WTC11 (cell line): ENCODE data around the gene GPX3. TPM values are rescaled to one million over a fixed set of nuclear protein-coding genes. Genes with fewer than 3 reads are reported as not detected.

Experiments
- ATAC-seq: fragments of 200-7000 bp; cut with Tn5 transposase; 2 replicates; pipeline ENCODE4 v1.10.0; 2021; ENCODE audit warnings: mild to moderate bottlenecking, moderate library complexity
- CTCF ChIA-PET: fragments of 300-600 bp; sonication (Branson Sonifier 250); formaldehyde crosslinking; loops from one replicate; lab custom pipeline; 2021; ENCODE audit warnings: antibody characterized with exemption; lab: Charles Lee
- POLR2A ChIA-PET: fragments of 350-600 bp; sonication (Branson Sonifier 250); formaldehyde crosslinking; loops from one replicate; lab custom pipeline; 2021; ENCODE audit warnings: antibody characterized with exemption; lab: Charles Lee
- DNase-seq: peaks from one replicate; pipeline ENCODE4 v3.0.0; 2021; ENCODE audit warnings: low spot score
- H3K27ac Mint-ChIP-seq: 2 replicates; pipeline ENCODE4 v1.8.0; 2021; ENCODE audit warnings: mixed read lengths
- H3K27me3 Mint-ChIP-seq: 2 replicates; pipeline ENCODE4 v1.8.0; 2021; ENCODE audit warnings: low read depth, mild to moderate bottlenecking, moderate library complexity, mixed read lengths
- H3K36me3 Mint-ChIP-seq: 2 replicates; pipeline ENCODE4 v1.8.0; 2021; ENCODE audit warnings: mixed read lengths
- H3K4me1 Mint-ChIP-seq: 2 replicates; pipeline ENCODE4 v1.8.0; 2022; ENCODE audit warnings: mixed read lengths
- H3K4me3 Mint-ChIP-seq: 2 replicates; pipeline ENCODE4 v1.8.0; 2021; ENCODE audit warnings: mild to moderate bottlenecking, moderate library complexity, mixed read lengths
- H3K9me3 Mint-ChIP-seq: 2 replicates; pipeline ENCODE4 v1.8.0; 2021; ENCODE audit warnings: mixed read lengths
- AR ChIP-seq: fragments of 250-450 bp; sonication (Bioruptor Pico); IDR thresholded peaks from 2 replicates; pipeline ENCODE4 v1.9.0; 2021; ENCODE audit warnings: mild to moderate bottlenecking
- ATF2 ChIP-seq: sonication (generic); formaldehyde crosslinking; IDR thresholded peaks from 2 replicates; pipeline ENCODE4 v1.8.1; 2022; ENCODE audit warnings: low read depth, missing genetic modification reagents, borderline replicate concordance
- CREM ChIP-seq: sonication (generic); formaldehyde crosslinking; IDR thresholded peaks from 2 replicates; pipeline ENCODE4 v1.8.1; 2022; ENCODE audit warnings: mild to moderate bottlenecking, missing genetic modification reagents, moderate library complexity
- ELF4 ChIP-seq: sonication (generic); formaldehyde crosslinking; IDR thresholded peaks from 2 replicates; pipeline ENCODE4 v1.8.1; 2022; ENCODE audit warnings: low read depth, mild to moderate bottlenecking, moderate library complexity, missing genetic modification reagents
- JAZF1 ChIP-seq: fragments of 250-450 bp; sonication (Bioruptor Pico); IDR thresholded peaks from 2 replicates; pipeline ENCODE4 v1.9.0; 2021; ENCODE audit warnings: moderate library complexity, mild to moderate bottlenecking, inconsistent platforms
- PRDM15 ChIP-seq: sonication (generic); formaldehyde crosslinking; IDR thresholded peaks from 2 replicates; pipeline ENCODE4 v1.8.0; 2022; ENCODE audit warnings: missing genetic modification reagents
- PREB ChIP-seq: sonication (generic); formaldehyde crosslinking; IDR thresholded peaks from 2 replicates; pipeline ENCODE4 v1.8.1; 2022; ENCODE audit warnings: mild to moderate bottlenecking, missing genetic modification reagents, moderate library complexity, borderline replicate concordance
- TP53 ChIP-seq: sonication (generic); formaldehyde crosslinking; IDR thresholded peaks from 2 replicates; pipeline ENCODE4 v1.8.1; 2023; ENCODE audit warnings: mild to moderate bottlenecking, missing genetic modification reagents
- total RNA-seq: library from RNA; stranded (reverse); gene quantifications from 3 replicates; pipeline ENCODE4 v1.2.3, GENCODE V29; 2021
- TF ChIP-seq, protein P1 (sequence below): fragments of 250-450 bp; sonication (Bioruptor Pico); IDR thresholded peaks from 2 replicates; pipeline ENCODE4 v1.9.0; 2021; ENCODE audit warnings: moderate library complexity, mild to moderate bottlenecking, inconsistent platforms, borderline replicate concordance
- TF ChIP-seq, protein P2 (sequence below): fragments of 250-450 bp; sonication (Bioruptor Pico); IDR thresholded peaks from 2 replicates; pipeline ENCODE4 v1.8.0; 2021; ENCODE audit warnings: mild to moderate bottlenecking
- TF ChIP-seq, protein P3 (sequence below): sonication (generic); formaldehyde crosslinking; conservative IDR thresholded peaks from 2 replicates; pipeline ENCODE4 v1.8.1; 2023; ENCODE audit warnings: mild to moderate bottlenecking, low read depth, missing genetic modification reagents, moderate library complexity
- TF ChIP-seq, protein P4 (sequence below): fragments of 250-450 bp; sonication (Bioruptor Pico); conservative IDR thresholded peaks from 2 replicates; pipeline ENCODE4 v1.9.0; 2021; ENCODE audit warnings: mild to moderate bottlenecking

Gene GPX3
- total RNA-seq, 1 experiment from 2014 or later: 24.5 TPM

GRCh38 chr5:151005950-151006576, 14.3 kb upstream of the GPX3 start (continued):
- no peak for TF ChIP-seq JAZF1 (CRISPR knock-in tag)
- no peak for TF ChIP-seq PREB (CRISPR knock-in tag)
- no peak for TF ChIP-seq AR (CRISPR knock-in tag)
- TF ChIP-seq ELF4 (CRISPR knock-in tag): no peak

DNA sequence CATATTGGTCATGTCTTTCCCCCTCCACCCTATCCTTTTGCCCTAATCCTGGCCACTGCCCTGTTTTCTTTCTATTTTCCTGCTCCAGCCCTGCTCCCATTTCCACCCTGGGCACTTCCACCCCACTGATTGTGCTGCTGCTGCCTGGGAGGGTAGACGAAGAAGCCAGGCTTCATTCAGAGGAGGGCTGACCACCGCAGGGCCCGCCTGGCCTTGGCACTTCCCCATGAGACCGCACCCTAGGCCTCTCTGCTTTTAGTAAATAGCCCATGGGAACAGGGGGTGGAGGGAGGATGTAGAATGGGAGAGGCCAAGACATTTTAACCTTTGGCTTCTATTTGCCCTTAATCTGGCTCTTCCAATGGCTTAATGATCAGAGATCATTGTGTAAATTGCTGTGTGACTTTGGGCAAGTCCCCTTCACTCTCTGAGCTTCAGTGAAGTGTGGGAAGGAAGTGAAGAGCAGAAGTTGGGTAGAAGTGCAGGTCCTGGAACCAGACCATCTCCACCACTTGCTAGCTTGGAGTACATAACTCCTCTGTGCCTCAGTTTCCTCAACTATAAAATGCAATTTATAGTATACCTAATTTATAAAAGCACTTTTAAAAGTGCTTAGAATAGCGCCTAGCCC, 13.6 kb upstream of the GPX3 start:
- no peaks in the 10 kb centered on the region for H3K36me3 Mint-ChIP-seq
- no peak overlapping the region for H3K27ac Mint-ChIP-seq
- no peak overlapping the region for H3K4me3 Mint-ChIP-seq
- no peak for DNase-seq
- peaks cover 3% of the 10 kb centered on the region; the same call in 1 of the 2 replicates for H3K4me1 Mint-ChIP-seq
- CTCF ChIA-PET: interaction anchor here (0.8 kb wide), 3 partner anchors 41 to 158 kb away, joined by 3 read pairs; no protein-coding TSS in a partner anchor
- no peaks in the 10 kb centered on the region for H3K9me3 Mint-ChIP-seq
- POLR2A ChIA-PET: no interaction called here
- TF ChIP-seq, protein P1, sequence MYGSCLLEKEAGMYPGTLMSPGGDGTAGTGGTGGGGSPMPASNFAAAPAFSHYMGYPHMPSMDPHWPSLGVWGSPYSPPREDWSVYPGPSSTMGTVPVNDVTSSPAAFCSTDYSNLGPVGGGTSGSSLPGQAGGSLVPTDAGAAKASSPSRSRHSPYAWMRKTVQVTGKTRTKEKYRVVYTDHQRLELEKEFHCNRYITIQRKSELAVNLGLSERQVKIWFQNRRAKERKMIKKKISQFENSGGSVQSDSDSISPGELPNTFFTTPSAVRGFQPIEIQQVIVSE (CRISPR knock-in tag): no peak
- TF ChIP-seq TP53 (no peak), CREM (CRISPR knock-in tag) (no peak), ATF2 (CRISPR knock-in tag) (no peak), PRDM15 (no peak)
- TF ChIP-seq, protein P2, sequence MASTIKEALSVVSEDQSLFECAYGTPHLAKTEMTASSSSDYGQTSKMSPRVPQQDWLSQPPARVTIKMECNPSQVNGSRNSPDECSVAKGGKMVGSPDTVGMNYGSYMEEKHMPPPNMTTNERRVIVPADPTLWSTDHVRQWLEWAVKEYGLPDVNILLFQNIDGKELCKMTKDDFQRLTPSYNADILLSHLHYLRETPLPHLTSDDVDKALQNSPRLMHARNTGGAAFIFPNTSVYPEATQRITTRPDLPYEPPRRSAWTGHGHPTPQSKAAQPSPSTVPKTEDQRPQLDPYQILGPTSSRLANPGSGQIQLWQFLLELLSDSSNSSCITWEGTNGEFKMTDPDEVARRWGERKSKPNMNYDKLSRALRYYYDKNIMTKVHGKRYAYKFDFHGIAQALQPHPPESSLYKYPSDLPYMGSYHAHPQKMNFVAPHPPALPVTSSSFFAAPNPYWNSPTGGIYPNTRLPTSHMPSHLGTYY (CRISPR knock-in tag): no peak
- TF ChIP-seq, protein P3, sequence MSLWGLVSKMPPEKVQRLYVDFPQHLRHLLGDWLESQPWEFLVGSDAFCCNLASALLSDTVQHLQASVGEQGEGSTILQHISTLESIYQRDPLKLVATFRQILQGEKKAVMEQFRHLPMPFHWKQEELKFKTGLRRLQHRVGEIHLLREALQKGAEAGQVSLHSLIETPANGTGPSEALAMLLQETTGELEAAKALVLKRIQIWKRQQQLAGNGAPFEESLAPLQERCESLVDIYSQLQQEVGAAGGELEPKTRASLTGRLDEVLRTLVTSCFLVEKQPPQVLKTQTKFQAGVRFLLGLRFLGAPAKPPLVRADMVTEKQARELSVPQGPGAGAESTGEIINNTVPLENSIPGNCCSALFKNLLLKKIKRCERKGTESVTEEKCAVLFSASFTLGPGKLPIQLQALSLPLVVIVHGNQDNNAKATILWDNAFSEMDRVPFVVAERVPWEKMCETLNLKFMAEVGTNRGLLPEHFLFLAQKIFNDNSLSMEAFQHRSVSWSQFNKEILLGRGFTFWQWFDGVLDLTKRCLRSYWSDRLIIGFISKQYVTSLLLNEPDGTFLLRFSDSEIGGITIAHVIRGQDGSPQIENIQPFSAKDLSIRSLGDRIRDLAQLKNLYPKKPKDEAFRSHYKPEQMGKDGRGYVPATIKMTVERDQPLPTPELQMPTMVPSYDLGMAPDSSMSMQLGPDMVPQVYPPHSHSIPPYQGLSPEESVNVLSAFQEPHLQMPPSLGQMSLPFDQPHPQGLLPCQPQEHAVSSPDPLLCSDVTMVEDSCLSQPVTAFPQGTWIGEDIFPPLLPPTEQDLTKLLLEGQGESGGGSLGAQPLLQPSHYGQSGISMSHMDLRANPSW (CRISPR knock-in tag): no peak
- TF ChIP-seq, protein P4, sequence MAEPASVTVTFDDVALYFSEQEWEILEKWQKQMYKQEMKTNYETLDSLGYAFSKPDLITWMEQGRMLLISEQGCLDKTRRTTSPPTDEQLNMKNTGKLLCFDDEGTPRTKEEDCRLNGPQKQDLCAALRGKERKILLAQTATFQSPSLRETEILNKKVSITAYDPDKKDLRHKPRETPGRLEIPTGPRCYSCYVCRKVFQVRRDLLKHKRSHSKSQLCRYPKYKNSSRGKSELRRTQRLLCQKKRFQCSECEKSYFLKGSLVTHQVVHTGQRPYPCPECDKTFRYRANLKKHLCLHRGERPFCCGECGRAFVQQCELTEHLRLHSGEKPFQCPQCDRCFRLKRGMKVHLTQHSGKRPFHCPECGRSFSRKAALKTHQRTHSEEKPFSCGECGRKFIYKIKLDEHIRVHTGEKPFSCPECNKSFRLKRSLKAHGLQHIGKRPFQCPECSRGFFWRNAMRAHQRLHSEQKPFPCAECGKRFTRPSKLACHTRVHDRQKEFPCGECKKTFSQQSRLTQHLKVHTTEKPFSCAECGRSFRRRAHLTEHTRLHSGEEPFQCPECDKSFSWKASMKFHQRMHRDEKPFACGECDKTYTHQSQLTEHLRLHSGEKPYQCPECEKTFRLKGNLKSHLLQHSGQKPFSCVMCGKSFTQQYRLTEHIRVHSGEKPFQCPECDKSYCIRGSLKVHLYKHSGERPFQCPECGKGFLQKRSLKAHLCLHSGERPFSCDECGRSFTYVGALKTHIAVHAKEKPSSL (CRISPR knock-in tag): no peak
- no peak for ATAC-seq
- no peaks in the 10 kb centered on the region for H3K27me3 Mint-ChIP-seq
